Cerebellar cortex (tissue), 1 donor: ENCODE data around the gene MICU1.

Experiments used
- DNase-seq: peaks from one replicate; pipeline ENCODE4 v3.0.0-alpha.2; 2015; ENCODE audit warnings: low spot score

MICU1 gene

DNA sequence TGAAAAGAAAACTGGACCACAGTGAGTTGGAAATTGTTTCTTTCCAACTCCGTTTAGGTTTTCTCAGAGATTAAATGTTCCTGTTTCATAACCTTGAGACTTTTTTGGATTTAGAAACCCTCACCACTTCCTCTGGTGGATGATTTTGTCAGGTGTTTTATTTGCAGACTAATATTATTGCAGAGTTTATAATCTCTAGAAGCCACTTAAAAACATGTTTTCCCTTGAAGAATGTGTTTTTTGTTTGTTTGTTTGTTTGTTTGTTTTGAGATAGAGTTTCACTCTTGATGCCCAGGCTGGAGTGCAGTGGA, 520 bp upstream of the MICU1 start:
- no peak for DNase-seq

DNA sequence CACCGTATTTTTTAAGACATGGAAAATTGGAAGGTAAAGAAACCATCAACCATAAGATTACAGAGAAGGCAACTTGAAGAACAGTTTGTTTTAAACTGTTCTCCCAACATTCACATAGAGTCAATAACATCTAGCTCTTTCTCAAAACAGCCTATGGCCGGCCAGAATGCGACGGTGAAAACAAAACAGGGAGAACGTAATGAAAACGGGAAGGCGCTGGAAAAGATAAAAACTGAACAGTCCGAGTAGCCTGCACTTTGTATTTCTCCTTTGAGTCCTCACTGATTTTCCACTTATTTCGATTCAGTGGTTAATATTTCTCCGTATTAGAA, 637 bp downstream of the MICU1 start:
- no peak for DNase-seq

DNA sequence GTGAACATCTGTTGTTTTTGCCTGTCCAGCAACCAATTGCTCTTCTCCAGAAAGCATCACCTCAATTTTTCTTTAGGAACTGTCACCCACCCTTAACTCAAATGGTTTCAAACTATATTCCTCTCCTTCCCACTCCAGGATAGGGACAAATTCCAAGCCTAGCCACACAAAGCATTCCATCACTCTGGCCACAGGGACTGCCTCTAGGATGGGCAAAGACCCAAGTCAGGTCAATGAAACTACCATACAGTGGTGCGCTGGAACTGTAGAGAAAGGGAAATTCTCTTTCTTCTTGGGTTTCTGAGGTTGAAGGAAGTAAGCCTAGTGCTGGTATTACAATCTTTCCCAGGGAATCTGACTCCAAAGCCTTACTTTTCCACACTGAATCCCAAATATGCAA, 3.6 kb downstream of the MICU1 start:
- DNase-seq, result no peak

DNA sequence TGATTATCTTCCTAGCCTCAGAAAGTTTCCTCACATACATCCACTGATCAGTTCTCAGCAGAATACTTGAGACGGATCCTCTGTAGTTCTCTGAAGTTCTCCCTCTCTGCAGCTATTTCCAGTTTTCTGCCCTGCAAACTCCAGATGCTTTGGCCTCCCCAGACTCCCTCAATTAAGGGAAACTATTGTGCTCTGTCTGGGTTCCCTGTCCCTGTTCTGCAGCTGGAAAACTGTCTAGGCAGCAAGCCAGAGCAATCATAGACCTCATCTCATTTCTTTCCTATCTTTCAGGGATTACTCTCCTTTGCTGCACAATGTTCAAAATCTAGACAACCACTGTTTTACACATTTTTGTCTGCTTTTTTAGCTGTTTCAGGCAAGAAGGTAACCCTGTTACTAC, 9.2 kb downstream of the MICU1 start:
- DNase-seq, result no peak

- DNase-seq, result no peak
Measured at GRCh38 chr10:72615970-72616369, 9.9 kb downstream of the MICU1 start.

DNA sequence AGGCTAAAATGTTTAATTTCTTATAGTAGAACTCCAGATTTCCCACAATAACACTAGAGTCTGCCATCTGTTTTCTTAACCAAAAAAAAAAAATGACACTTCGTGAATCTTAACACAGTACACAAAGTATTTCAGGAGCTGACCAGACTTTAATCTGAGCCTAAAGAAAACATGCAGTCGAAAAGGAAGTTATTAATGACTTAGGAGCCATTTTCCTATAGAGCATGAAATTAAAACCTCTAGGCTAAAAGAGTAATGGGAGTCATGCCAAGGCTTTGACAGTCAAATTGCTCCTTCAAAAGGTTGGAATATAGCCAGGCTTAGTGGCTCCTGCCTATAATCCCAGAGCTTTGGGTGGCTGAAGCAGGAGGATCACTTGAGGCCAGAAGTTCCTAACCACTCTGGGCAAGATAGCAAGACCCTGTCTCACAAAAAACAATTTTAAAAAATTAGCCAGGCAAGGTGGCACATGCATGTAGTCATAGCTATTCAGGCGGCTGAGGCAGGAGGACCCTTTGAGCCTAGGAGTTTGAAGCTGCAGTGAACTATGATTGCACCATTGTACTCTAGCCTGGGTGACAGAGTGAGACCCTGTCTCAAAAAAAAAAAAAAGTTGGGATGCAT, 13.6 kb downstream of the MICU1 start:
- DNase-seq, result peak; percentile 48

- DNase-seq, result peak; percentile 40
Measured at GRCh38 chr10:72611783-72612182, 14.1 kb downstream of the MICU1 start.

GRCh38 chr10:72610466-72610865, 15.4 kb downstream of the MICU1 start:
- DNase-seq, result no peak

- DNase-seq, result no peak
Measured at GRCh38 chr10:72605122-72605521, 20.8 kb downstream of the MICU1 start.

GRCh38 chr10:72601144-72601543, 24.7 kb downstream of the MICU1 start:
- no peak for DNase-seq

DNA sequence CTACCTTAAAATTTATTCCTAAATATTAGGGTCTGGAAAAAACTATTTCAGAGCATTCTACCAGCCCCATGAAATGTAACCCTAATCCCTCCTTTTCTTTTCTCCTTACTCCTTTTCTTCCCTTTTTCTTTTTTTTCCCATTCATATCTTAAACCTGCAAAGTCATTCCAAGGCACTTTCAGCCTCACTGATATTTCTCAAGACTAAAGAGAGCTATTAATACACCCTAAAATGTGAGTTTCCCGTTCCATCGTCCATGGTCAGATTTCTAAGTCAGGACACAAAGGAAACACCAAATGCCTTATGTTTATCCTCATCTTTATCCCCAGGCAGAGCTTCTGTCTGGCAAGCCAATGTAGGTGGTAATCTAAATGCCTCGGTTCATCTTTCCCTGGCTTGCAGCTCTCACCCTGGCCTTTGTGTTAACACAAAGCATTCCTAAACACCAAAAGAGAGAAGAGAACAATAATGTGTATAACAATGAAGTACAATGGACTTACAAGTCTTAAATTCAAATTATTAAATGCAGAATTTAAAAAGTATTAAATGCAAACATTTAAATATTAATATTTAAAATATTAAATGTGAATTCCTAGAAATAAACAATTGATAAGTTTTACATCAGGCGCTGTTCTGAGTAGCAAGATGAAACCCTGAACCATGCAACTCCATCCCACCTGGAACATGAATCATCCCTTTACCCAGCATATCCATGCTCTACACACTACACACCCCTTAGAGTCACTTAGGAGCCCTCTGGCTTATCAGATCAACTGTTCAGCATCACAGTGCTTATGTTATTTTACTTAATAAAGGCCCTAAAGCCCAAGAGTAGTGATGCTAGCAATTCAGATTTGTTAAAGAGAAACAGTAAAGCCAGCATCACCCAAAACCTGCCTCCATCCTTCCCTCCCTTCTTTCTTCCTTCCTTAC, 26.8 kb downstream of the MICU1 start:
- no peak for DNase-seq

DNA sequence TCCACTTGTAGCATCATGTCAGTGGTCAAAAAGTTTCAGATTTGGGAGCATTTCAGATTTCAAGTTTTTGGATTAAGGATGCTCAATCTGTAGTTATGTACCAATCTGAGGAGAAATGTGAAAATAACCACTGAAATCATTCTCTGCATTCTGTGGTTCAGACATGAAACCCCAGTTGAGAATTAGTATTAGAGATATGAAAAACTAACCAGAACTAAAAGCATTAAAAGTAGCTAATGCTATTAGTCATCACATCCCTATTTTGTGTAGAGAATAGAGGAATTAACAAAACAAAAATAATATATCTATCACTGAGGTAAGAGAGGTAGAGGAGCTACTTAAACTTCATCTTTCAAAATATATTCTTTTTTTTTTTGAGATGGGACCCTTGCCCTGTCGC, 28.0 kb downstream of the MICU1 start:
- DNase-seq, result no peak

DNA sequence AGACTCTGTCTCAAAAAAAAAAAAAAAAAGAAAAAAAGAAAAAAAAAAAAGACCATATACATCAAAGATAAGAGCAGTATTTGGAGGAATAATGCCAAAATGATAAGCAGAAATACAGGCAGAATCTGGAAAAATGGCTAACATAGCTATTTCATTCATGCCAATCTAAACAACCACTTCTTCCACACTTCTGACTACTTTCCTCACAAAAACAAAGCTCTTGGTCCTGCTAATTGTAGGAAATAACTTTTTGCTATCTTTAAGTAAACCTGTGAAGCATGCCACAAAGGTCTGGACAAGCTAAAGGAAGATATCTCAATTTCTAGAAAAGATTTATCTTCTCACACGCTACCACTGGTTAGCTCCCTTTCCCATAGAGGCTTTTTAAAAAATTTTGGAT, 30.4 kb downstream of the MICU1 start:
- DNase-seq, result no peak

- DNase-seq, result no peak
Measured at GRCh38 chr10:72593963-72594362, 31.9 kb downstream of the MICU1 start.

DNA sequence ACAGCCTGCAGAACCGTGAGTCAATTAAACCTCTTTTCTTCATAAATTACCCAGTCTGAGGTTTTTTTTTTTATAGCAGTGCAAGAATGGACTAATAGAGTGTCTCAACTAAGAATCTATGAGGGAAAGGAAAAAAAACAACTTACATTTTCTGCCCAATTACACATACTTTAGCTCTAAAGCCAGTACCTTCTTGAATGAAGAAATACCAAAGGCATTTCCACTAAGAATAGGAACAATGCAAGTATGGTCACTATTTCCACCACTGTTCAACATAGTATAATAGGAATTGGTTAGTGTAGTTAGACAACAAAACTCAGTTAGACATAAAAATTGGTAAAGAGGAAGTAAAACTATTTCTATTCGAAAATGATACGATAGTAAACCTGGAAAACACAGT, 37.6 kb downstream of the MICU1 start:
- no peak for DNase-seq

GRCh38 chr10:72587568-72587967, 38.3 kb downstream of the MICU1 start:
- DNase-seq, result no peak

GRCh38 chr10:72574636-72575035, 51.2 kb downstream of the MICU1 start:
- no peak for DNase-seq

DNA sequence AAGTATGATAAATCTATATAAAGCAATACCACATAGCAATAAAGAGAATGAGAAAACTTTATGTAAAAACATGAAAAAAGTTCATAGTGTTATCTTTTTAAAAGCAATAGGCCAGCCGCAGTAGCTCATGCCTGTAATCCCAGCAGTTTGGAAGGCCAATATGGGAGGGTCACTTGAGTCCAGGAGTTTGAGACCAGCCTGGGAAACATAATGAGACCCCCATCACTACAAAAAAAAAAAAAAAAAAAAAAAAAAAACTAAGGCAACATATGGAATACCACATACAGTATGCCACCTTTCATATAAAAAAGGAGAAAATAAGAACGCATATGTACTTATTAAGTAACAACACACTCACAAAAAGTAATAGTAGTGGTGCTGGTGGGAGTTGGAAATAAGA, 52.8 kb downstream of the MICU1 start:
- no peak for DNase-seq

DNA sequence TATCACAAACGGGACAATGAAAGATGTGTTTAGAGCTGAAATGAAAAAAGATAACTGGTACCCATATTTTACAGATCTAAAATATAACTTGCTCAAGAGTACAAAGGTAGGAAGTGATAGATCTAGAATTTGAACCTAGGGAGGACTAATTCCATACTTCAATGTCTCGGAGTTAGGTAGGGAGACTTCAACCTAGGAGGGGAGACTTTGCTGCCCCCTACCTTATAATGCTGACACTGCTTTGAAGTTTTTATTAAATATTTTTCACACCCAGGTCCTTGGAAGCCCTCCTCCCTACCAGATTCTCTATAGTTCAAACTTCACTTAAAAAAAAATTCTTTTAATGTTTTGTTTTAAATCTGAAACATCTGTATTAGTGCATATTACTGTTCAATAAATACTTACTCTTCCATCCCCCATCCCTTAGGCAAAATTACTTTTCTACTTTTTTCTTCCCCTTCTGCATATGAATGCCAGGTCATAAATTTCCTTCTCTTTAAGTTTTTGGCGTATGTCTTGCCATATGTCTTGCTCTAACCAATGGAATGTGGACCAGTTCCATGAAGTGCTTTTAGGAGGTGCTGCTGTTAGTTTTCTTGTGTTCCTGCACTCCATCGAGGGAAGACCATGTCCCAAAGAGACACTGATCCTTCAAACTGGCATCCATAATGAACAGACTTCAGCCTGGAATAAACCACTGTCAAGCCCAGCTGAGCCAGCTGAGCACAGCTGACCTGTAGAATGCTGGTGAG, 57.8 kb downstream of the MICU1 start:
- DNase-seq, result peak; percentile 41

DNA sequence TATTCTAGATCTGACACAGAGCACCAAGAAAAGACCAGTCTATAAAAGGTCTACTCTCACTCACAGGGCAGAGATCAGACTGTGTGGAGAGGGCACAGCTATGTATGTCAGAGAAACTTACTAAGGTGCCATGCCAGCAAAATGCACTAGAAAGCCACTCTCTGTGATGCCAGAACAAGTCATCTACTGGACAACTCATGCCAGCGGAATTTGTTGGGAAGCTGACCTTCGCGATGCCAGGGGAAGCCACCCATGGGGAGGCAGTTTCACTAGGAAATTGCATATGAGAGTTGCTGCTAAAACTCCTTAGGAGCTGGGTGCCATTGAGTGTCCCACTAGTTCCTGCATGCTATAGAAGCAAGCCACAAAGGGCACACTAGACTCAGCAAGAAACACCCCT, 58.5 kb downstream of the MICU1 start:
- peak; percentile 16 for DNase-seq

DNA sequence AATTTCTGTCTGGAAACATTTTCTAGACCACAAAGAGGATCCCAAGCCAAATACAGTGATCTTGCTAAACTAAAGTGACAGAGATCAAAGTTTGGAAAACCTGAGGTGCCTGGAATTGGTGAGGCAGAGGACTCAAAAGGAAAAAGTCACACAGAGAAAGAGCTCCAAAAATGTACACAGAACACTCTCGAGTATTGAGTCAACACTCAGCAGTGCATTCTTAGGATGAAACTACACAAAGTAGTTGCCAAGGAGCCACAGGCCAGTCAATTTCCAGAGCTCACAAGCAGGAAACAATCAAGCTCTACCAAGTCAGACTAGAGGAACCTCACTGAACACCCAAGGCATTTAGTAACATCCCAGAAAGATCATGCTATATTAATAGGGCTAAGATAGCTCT, 61.3 kb downstream of the MICU1 start:
- no peak for DNase-seq

DNA sequence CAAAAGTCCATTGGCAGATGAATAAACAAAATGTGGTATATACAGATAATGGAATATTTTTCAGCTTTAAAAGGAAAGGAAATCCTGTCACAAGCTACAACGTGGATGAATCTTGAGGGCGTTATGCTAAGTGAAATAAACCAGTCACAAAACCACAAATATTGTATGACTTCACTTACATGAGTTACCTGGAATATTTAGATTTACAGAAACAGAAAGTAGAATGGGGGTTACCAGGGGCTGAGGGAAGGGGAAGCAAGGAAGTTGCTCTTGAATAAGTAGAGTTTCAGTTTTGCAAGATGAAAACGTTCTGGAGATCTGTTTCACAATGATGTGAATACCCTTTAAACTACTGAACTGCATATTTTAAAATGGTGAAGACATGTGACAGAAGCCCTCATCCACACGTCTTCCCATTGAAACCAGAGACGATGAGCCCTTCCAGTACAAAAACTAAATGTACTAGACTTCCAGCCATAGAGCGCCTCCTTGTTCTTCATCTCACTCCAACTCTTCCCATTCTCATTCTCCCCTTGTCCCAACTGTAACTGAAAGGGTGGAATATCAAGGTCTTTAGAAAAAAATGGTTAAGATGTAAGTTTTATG, 62.4 kb downstream of the MICU1 start:
- DNase-seq, result no peak

GRCh38 chr10:72561745-72562166, 64.1 kb downstream of the MICU1 start:
- DNase-seq, result no peak
